GM23338 (cell line): ENCODE data around the gene PRSS57. TPM values are rescaled to one million over a fixed set of nuclear protein-coding genes. Genes with fewer than 3 reads are reported as not detected.

Experiments used
- ATAC-seq: fragments of 200-7000 bp; cut with Tn5 transposase; 3 replicates; pipeline ENCODE4 v1.9.1; 2020
- DNase-seq: peaks from one replicate; pipeline ENCODE4 v3.0.0-alpha.2; 2015; ENCODE audit warnings: low spot score
- H2AFZ ChIP-seq: fragments of 200-600 bp; sonication (generic); 2 replicates; pipeline ENCODE4 v1.8.0; 2016; ENCODE audit warnings: antibody characterized with exemption, mild to moderate bottlenecking, moderate library complexity
- H3F3A ChIP-seq: fragments of 200-600 bp; sonication (generic); replicated peaks from 2 replicates; pipeline ENCODE4 v1.8.0; 2017; ENCODE audit warnings: antibody characterized with exemption, mixed run types, low read depth
- H3K27ac ChIP-seq: fragments of 200-600 bp; sonication (generic); 2 replicates; pipeline ENCODE4 v1.6.1; 2016; ENCODE audit warnings: low read depth
- H3K27me3 ChIP-seq: fragments of 200-600 bp; sonication (generic); 2 replicates; pipeline ENCODE4 v1.8.0; 2016; ENCODE audit warnings: mild to moderate bottlenecking, mixed run types, moderate library complexity; ENCODE audit not compliant: insufficient read depth
- H3K36me3 ChIP-seq: fragments of 200-600 bp; sonication (generic); 2 replicates; pipeline ENCODE4 v1.8.0; 2016; ENCODE audit warnings: mild to moderate bottlenecking; ENCODE audit not compliant: insufficient read depth
- H3K4me1 ChIP-seq: fragments of 200-600 bp; sonication (generic); 2 replicates; pipeline ENCODE4 v1.8.0; 2016; ENCODE audit warnings: mild to moderate bottlenecking, moderate library complexity; ENCODE audit not compliant: insufficient read depth
- H3K4me2 ChIP-seq: fragments of 200-600 bp; sonication (generic); 2 replicates; pipeline ENCODE4 v1.7.1; 2017; ENCODE audit warnings: mixed run types
- H3K4me3 ChIP-seq: fragments of 200-600 bp; sonication (generic); 2 replicates; pipeline ENCODE4 v1.6.1; 2016; ENCODE audit warnings: mixed run types
- H3K79me2 ChIP-seq: fragments of 200-600 bp; sonication (generic); replicated peaks from 2 replicates; pipeline ENCODE4 v1.8.0; 2017; ENCODE audit warnings: mild to moderate bottlenecking; ENCODE audit not compliant: insufficient read depth
- H3K9me2 ChIP-seq: fragments of 200-600 bp; sonication (generic); 2 replicates; pipeline ENCODE4 v1.8.0; 2017; ENCODE audit not compliant: insufficient read depth
- H4K20me1 ChIP-seq: fragments of 200-600 bp; sonication (generic); replicated peaks from 2 replicates; pipeline ENCODE4 v1.8.0; 2017; ENCODE audit warnings: mild to moderate bottlenecking; ENCODE audit not compliant: insufficient read depth
- H3K27ac Mint-ChIP-seq: 2 replicates; pipeline ENCODE4 v1.8.0; 2020; ENCODE audit warnings: inconsistent platforms, mild to moderate bottlenecking, moderate library complexity, mixed read lengths
- H3K27me3 Mint-ChIP-seq: 3 replicates; pipeline ENCODE4 v1.8.0; 2022; ENCODE audit warnings: low read depth, mild to moderate bottlenecking, moderate library complexity, mixed read lengths, inconsistent platforms; ENCODE audit not compliant: insufficient read depth, poor library complexity
- H3K36me3 Mint-ChIP-seq: 3 replicates; pipeline ENCODE4 v1.8.0; 2021; ENCODE audit warnings: low read depth, mild to moderate bottlenecking, inconsistent platforms, moderate library complexity, mixed read lengths
- H3K4me1 Mint-ChIP-seq: 3 replicates; pipeline ENCODE4 v1.8.0; 2020; ENCODE audit warnings: mild to moderate bottlenecking, inconsistent platforms, mixed read lengths
- H3K4me3 Mint-ChIP-seq: 3 replicates; pipeline ENCODE4 v1.8.0; 2021; ENCODE audit warnings: moderate library complexity, mild to moderate bottlenecking, inconsistent platforms, mixed read lengths
- H3K9me3 Mint-ChIP-seq: 3 replicates; pipeline ENCODE4 v1.8.0; 2020; ENCODE audit warnings: moderate library complexity, mild to moderate bottlenecking, inconsistent platforms, mixed read lengths
- CREB1 ChIP-seq: fragments of 250-450 bp; sonication (Bioruptor Pico); IDR thresholded peaks from 2 replicates; pipeline ENCODE4 v1.5.0; 2020; ENCODE audit warnings: low read depth, mild to moderate bottlenecking, moderate library complexity
- ETS1 ChIP-seq: IDR thresholded peaks from 2 replicates; pipeline ENCODE4 v1.6.1; 2016; ENCODE audit warnings: antibody characterized with exemption
- EZH2 ChIP-seq: fragments of 200-600 bp; sonication (generic); IDR thresholded peaks from one replicate; pipeline ENCODE4 v1.8.0; 2017; ENCODE audit warnings: antibody characterized with exemption, mild to moderate bottlenecking, low read depth; ENCODE audit not compliant: unreplicated experiment
- EZH2phosphoT487 ChIP-seq: fragments of 200-600 bp; sonication (generic); IDR thresholded peaks from one replicate; pipeline ENCODE4 v1.8.1; 2018; ENCODE audit warnings: antibody characterized with exemption; ENCODE audit not compliant: unreplicated experiment
- JUNB ChIP-seq: IDR thresholded peaks from one replicate; pipeline ENCODE4 v1.6.1; 2016; ENCODE audit warnings: antibody characterized with exemption; ENCODE audit not compliant: unreplicated experiment
- NANOG ChIP-seq: IDR thresholded peaks from 2 replicates; pipeline ENCODE4 v1.6.1; 2016; ENCODE audit warnings: antibody characterized with exemption, borderline replicate concordance
- POLR2AphosphoS5 ChIP-seq: IDR thresholded peaks from 2 replicates; pipeline ENCODE4 v1.6.1; 2016; ENCODE audit warnings: antibody characterized with exemption, low read depth
- REST ChIP-seq: IDR thresholded peaks from one replicate; pipeline ENCODE4 v1.6.1; 2018; ENCODE audit warnings: antibody characterized with exemption; ENCODE audit not compliant: unreplicated experiment
- ZNF114 ChIP-seq: fragments of 250-450 bp; sonication (Bioruptor Pico); IDR thresholded peaks from 2 replicates; pipeline ENCODE4 v1.5.0; 2020; ENCODE audit warnings: mild to moderate bottlenecking, moderate library complexity
- ZNF331 ChIP-seq: fragments of 250-450 bp; sonication (Bioruptor Pico); IDR thresholded peaks from 2 replicates; pipeline ENCODE4 v1.5.0; 2020; ENCODE audit warnings: low read depth, mild to moderate bottlenecking, moderate library complexity
- ZNF462 ChIP-seq: fragments of 250-450 bp; sonication (Bioruptor Pico); IDR thresholded peaks from 2 replicates; pipeline ENCODE4 v1.5.0; 2020; ENCODE audit warnings: mild to moderate bottlenecking, moderate library complexity
- polyA plus RNA-seq: library from polyadenylated mRNA; unstranded; fragments of >200 nt; fragmentation: Nextera tagmentation; extraction: Ambion mirVana; gene quantifications from 2 replicates; pipeline ENCODE4 v1.2.1, GENCODE V29; 2016
- total RNA-seq: library from RNA; depleted of rRNA; stranded (reverse); fragments of >200 nt; shearing (Covaris generic); gene quantifications from 2 replicates; pipeline ENCODE4 v1.2.3, GENCODE V29; 2014
- TF ChIP-seq, protein P1 (sequence below), 2 experiments: fragments of 200-600 bp in 1 of 2; sonication (generic) in 1 of 2; conservative IDR thresholded peaks; 2 replicates each; pipeline versions ENCODE4 v1.5.1 to v1.6.1; 2016 to 2017; ENCODE audit warnings: antibody characterized with exemption in 2 of 2, low read depth in 2 of 2, mild to moderate bottlenecking in 2 of 2, moderate library complexity in 1 of 2

PRSS57 gene
- total and polyA plus RNA-seq, 2 experiments from 2014 or later: 0.34 TPM; not detected in 1

DNA sequence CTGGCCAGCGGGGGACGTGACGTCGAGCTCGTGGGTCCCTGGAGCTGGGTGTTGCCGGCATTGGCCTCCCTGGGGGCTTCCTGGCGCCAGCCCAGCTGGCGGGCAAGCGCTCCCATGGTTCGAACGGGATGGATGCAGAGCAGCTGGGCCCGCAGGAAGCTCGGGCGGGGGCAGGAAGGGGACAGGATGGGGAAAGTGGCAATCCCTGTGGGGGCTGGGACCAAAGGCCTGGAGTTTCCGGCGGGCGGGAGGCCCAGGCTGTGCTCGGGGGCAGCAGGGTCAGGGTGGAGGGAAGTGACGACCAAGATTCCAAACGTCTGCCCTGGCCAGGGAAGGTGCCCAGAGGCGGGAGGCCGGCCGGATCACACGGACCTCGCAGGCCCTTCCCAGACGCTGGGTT is 32.8 kb upstream of the PRSS57 start:
- Histone ChIP-seq H4K20me1 (no peaks in the 10 kb centered on the region; the same call in 1 of the 2 replicates), H3K9me2 (no peaks in the 10 kb centered on the region), H3K4me1 (no peaks in the 10 kb centered on the region), H3K4me3 (no peak overlapping the region), H3K4me2 (no peak overlapping the region), H3F3A (no peaks in the 10 kb centered on the region), H3K36me3 (no peaks in the 10 kb centered on the region; the same call in 1 of the 2 replicates), H3K79me2 (no peaks in the 10 kb centered on the region), H3K27me3 (no peaks in the 10 kb centered on the region), H3K27ac (no peak overlapping the region), H2AFZ (no peak overlapping the region)
- DNase-seq: no peak
- Mint-ChIP-seq H3K27me3 (no peaks in the 10 kb centered on the region), H3K36me3 (no peaks in the 10 kb centered on the region), H3K4me3 (no peak overlapping the region), H3K4me1 (no peaks in the 10 kb centered on the region; the same call in 2 of the 3 replicates), H3K27ac (no peak overlapping the region), H3K9me3 (peaks cover 2% of the 10 kb centered on the region; the same call in 1 of the 3 replicates)
- no peak; the same call in 2 of the 3 replicates for ATAC-seq
- TF ChIP-seq REST (no peak), CREB1 (no peak), POLR2AphosphoS5 (no peak), NANOG (no peak), EZH2phosphoT487 (no peak), JUNB (no peak), ZNF331 (CRISPR knock-in tag) (no peak), EZH2 (no peak), ETS1 (no peak), ZNF462 (CRISPR knock-in tag) (no peak), ZNF114 (no peak)
- TF ChIP-seq, protein P1, sequence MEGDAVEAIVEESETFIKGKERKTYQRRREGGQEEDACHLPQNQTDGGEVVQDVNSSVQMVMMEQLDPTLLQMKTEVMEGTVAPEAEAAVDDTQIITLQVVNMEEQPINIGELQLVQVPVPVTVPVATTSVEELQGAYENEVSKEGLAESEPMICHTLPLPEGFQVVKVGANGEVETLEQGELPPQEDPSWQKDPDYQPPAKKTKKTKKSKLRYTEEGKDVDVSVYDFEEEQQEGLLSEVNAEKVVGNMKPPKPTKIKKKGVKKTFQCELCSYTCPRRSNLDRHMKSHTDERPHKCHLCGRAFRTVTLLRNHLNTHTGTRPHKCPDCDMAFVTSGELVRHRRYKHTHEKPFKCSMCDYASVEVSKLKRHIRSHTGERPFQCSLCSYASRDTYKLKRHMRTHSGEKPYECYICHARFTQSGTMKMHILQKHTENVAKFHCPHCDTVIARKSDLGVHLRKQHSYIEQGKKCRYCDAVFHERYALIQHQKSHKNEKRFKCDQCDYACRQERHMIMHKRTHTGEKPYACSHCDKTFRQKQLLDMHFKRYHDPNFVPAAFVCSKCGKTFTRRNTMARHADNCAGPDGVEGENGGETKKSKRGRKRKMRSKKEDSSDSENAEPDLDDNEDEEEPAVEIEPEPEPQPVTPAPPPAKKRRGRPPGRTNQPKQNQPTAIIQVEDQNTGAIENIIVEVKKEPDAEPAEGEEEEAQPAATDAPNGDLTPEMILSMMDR (conservative IDR thresholded peaks at IDR 0.05; ENCODE audit: low read depth in 2 of 2): no peak
